ENCODE results near the gene STX16. TPM values are rescaled to one million over a fixed set of nuclear protein-coding genes. Genes with fewer than 3 reads are reported as not detected.

The STX16 gene
- total RNA-seq, 4 donors from 2014 or later, result 52.3 to 146 (median 77.0) TPM

- TF ChIP-seq CTCF (IDR thresholded peaks at IDR 0.05) (no peak), POLR2AphosphoS5 (IDR thresholded peaks at IDR 0.05) (no peak), POLR2A (IDR thresholded peaks at IDR 0.05) (no peak), EP300 (IDR thresholded peaks at IDR 0.05; ENCODE audit: low read depth) (no peak)
- intact Hi-C loops (cut with DNase I; ENCODE audit: low total_unique reads) (no loop called here), in situ Hi-C loops (cut with MboI; ENCODE audit: low pct_ligation_motif_present in 1 of 4, low pct_unique_long_range_greater_than_20kb in 1 of 4, low sequenced_read_pairs in 3 of 4) (no loop called here)
- Histone ChIP-seq H3K36me3 (peaks cover 0 to 44% (median 15%) of the 10 kb centered on the region in 4 donors), H3K9me3 (no peaks in the 10 kb centered on the region), H3K27me3 (no peaks in the 10 kb centered on the region), H3K27ac (no peak overlapping the region), H3K4me3 (no peak overlapping the region), H3K4me1 (no peaks in the 10 kb centered on the region)
- 86 to 89% methylated on average over 5 to 8 of the region's 8 CpGs for WGBS, 2 donors (ENCODE audit: low coverage in 1 of 2)
- DNase-seq, result no peak
Measured at GRCh38 chr20:58678806-58679205, 27.7 kb downstream of the STX16 start.

GRCh38 chr20:58682656-58683531 is 31.8 kb downstream of the STX16 start:
- DNase-seq, result no peak
- intact Hi-C loops (cut with DNase I; ENCODE audit: low total_unique reads), result no loop called here
- H3K4me1 ChIP-seq, result no peaks in the 10 kb centered on the region
- H3K27me3 ChIP-seq, result no peaks in the 10 kb centered on the region
- H3K4me3 ChIP-seq, result no peak overlapping the region
- peaks cover 0 to 12% (median 6%) of the 10 kb centered on the region in 4 donors for H3K36me3 ChIP-seq
- no peaks in the 10 kb centered on the region for H3K9me3 ChIP-seq
- TF ChIP-seq POLR2A (IDR thresholded peaks at IDR 0.05), result no peak
- TF ChIP-seq POLR2AphosphoS5 (IDR thresholded peaks at IDR 0.05), result no peak
- no peak for TF ChIP-seq CTCF (IDR thresholded peaks at IDR 0.05)
- WGBS, 2 donors (ENCODE audit: low coverage in 1 of 2), result 86% methylated on average over 11 of the region's 11 CpGs
- in situ Hi-C loops (cut with MboI; ENCODE audit: low pct_ligation_motif_present in 1 of 4, low pct_unique_long_range_greater_than_20kb in 1 of 4, low sequenced_read_pairs in 3 of 4), result no loop called here
- no peak overlapping the region for H3K27ac ChIP-seq

GRCh38 chr20:58684291-58684690 is 33.2 kb downstream of the STX16 start:
- peaks cover 0 to 9% (median 3%) of the 10 kb centered on the region in 4 donors for H3K36me3 ChIP-seq
- no peak for TF ChIP-seq POLR2AphosphoS5 (IDR thresholded peaks at IDR 0.05)
- TF ChIP-seq POLR2A (IDR thresholded peaks at IDR 0.05), result no peak
- TF ChIP-seq CTCF (IDR thresholded peaks at IDR 0.05), result no peak
- TF ChIP-seq EP300 (IDR thresholded peaks at IDR 0.05; ENCODE audit: low read depth), result no peak
- in situ Hi-C loops (cut with MboI; ENCODE audit: low pct_ligation_motif_present in 1 of 4, low pct_unique_long_range_greater_than_20kb in 1 of 4, low sequenced_read_pairs in 3 of 4) (no loop called here), intact Hi-C loops (cut with DNase I; ENCODE audit: low total_unique reads) (no loop called here)
- no peak for DNase-seq
- H3K4me1 ChIP-seq, result no peaks in the 10 kb centered on the region
- 95 to 99% methylated on average over 2 of the region's 2 CpGs for WGBS, 2 donors (ENCODE audit: low coverage in 1 of 2)
- no peaks in the 10 kb centered on the region for H3K9me3 ChIP-seq
- no peaks in the 10 kb centered on the region for H3K27me3 ChIP-seq
- no peak overlapping the region for H3K27ac ChIP-seq
- H3K4me3 ChIP-seq, result no peak overlapping the region

- Histone ChIP-seq H3K27me3 (no peaks in the 10 kb centered on the region), H3K27ac (no peak overlapping the region), H3K4me1 (peaks cover 0 to 15% (median 6%) of the 10 kb centered on the region in 4 donors), H3K36me3 (no peaks in the 10 kb centered on the region), H3K9me3 (no peaks in the 10 kb centered on the region), H3K4me3 (no peak overlapping the region)
- no peak for DNase-seq
- WGBS, 2 donors (ENCODE audit: low coverage in 1 of 2), result 90% methylated on average over 5 of the region's 5 CpGs; no CpG with 5 or more reads in 1 of the 2 donors
- TF ChIP-seq POLR2AphosphoS5 (IDR thresholded peaks at IDR 0.05) (no peak), EP300 (IDR thresholded peaks at IDR 0.05; ENCODE audit: low read depth) (no peak), POLR2A (IDR thresholded peaks at IDR 0.05) (no peak), CTCF (IDR thresholded peaks at IDR 0.05) (no peak)
- in situ Hi-C loops (cut with MboI; ENCODE audit: low pct_ligation_motif_present in 1 of 4, low pct_unique_long_range_greater_than_20kb in 1 of 4, low sequenced_read_pairs in 3 of 4), result no loop called here
- intact Hi-C loops (cut with DNase I; ENCODE audit: low total_unique reads), result no loop called here
Measured at GRCh38 chr20:58685988-58686387, 34.9 kb downstream of the STX16 start.
